IPS-20b (cell line): ENCODE measurements around the gene TGFBR3L.

Experiments
- H3K27ac ChIP-seq: one replicate; pipeline ENCODE4 v1.5.1; 2013; ENCODE audit warnings: low read length
- H3K27me3 ChIP-seq: 2 replicates; pipeline ENCODE4 v1.6.1; 2013; ENCODE audit warnings: mild to moderate bottlenecking, low read length, inconsistent platforms; ENCODE audit not compliant: insufficient read depth
- H3K36me3 ChIP-seq: 2 replicates; pipeline ENCODE4 v1.6.1; 2013; ENCODE audit warnings: low read depth, mild to moderate bottlenecking, inconsistent platforms, low read length, moderate library complexity; ENCODE audit not compliant: insufficient read depth
- H3K4me1 ChIP-seq: 2 replicates; pipeline ENCODE4 v1.6.1; 2013; ENCODE audit warnings: mild to moderate bottlenecking, control low read depth, inconsistent platforms, low read length, moderate library complexity; ENCODE audit not compliant: insufficient read depth
- H3K4me3 ChIP-seq: 2 replicates; pipeline ENCODE4 v1.5.1; 2013; ENCODE audit warnings: mild to moderate bottlenecking, low read length, inconsistent platforms
- H3K9ac ChIP-seq: 2 replicates; pipeline ENCODE4 v1.6.1; 2013; ENCODE audit warnings: low read depth, mild to moderate bottlenecking, inconsistent platforms, low read length, moderate library complexity
- H3K9me3 ChIP-seq: 2 replicates; pipeline ENCODE4 v1.6.1; 2013; ENCODE audit warnings: mild to moderate bottlenecking, low read depth, low read length, inconsistent platforms; ENCODE audit not compliant: insufficient read depth

TGFBR3L gene

GRCh38 chr19:7962644-7963268 is 48.1 kb downstream of the TGFBR3L start:
- Histone ChIP-seq H3K4me1 (no peaks in the 10 kb centered on the region), H3K36me3 (peaks cover 92% of the 10 kb centered on the region), H3K9me3 (no peaks in the 10 kb centered on the region), H3K9ac (no peak overlapping the region), H3K27me3 (no peaks in the 10 kb centered on the region), H3K4me3 (no peak overlapping the region), H3K27ac (no peak overlapping the region)

GRCh38 chr19:7963566-7963965 is 48.9 kb downstream of the TGFBR3L start:
- Histone ChIP-seq H3K9ac (no peak overlapping the region), H3K4me1 (no peaks in the 10 kb centered on the region; the same call in 1 of the 2 replicates), H3K27ac (no peak overlapping the region), H3K27me3 (no peaks in the 10 kb centered on the region), H3K36me3 (peaks cover 98% of the 10 kb centered on the region), H3K4me3 (no peak overlapping the region), H3K9me3 (no peaks in the 10 kb centered on the region)

- no peaks in the 10 kb centered on the region for H3K9me3 ChIP-seq
- H3K36me3 ChIP-seq: peaks cover 92% of the 10 kb centered on the region
- no peaks in the 10 kb centered on the region for H3K27me3 ChIP-seq
- no peak overlapping the region for H3K9ac ChIP-seq
- H3K4me3 ChIP-seq: no peak overlapping the region
- no peak overlapping the region for H3K27ac ChIP-seq
- H3K4me1 ChIP-seq: peaks cover 6% of the 10 kb centered on the region; the same call in 1 of the 2 replicates
Measured at GRCh38 chr19:7965259-7965841, 50.7 kb downstream of the TGFBR3L start.

- Histone ChIP-seq H3K36me3 (peaks cover 84% of the 10 kb centered on the region), H3K9me3 (no peaks in the 10 kb centered on the region), H3K27ac (no peak overlapping the region), H3K9ac (no peak overlapping the region), H3K4me3 (no peak overlapping the region), H3K27me3 (no peaks in the 10 kb centered on the region), H3K4me1 (peaks cover 6% of the 10 kb centered on the region; the same call in 1 of the 2 replicates)
Measured at GRCh38 chr19:7965921-7966665, 51.5 kb downstream of the TGFBR3L start.

- peak overlapping the region; percentile 38 for H3K27ac ChIP-seq
- peaks cover 6% of the 10 kb centered on the region; the same call in 1 of the 2 replicates for H3K4me1 ChIP-seq
- H3K9me3 ChIP-seq: no peaks in the 10 kb centered on the region
- 0 out of 2 replicates have a peak overlapping the region, but pooled peaks have one; percentile 31 for H3K9ac ChIP-seq
- H3K27me3 ChIP-seq: no peaks in the 10 kb centered on the region
- H3K4me3 ChIP-seq: no peak overlapping the region
- peaks cover 81% of the 10 kb centered on the region for H3K36me3 ChIP-seq
Measured at GRCh38 chr19:7968008-7968795, 53.6 kb downstream of the TGFBR3L start.
